ENCODE results near the gene MTM1.

MTM1 gene

DNA sequence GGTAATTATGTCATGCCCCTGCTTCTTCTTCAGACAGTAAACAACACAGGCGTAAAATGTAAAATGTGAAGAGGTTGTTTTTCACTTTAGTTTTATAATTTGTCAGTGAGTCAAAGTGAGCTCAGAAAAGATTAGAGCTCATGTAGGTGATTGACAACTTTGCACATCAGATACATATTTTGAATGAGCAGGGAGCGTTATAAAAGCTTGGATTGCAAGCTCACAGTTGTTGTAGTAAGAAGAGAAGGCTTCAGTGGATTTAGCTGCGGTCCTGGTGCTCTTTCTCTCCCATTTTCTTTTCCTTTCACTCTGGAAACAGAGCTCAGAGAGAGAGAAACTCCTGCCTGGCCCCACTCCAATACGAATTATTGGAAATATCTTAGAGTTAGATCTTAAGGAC is 151.2 kb downstream of the MTM1 start:
- DNase-seq (ENCODE audit: low spot score) = no peak
